GM23248 (cell line): ENCODE results near the gene TUBD1. TPM values are rescaled to one million over a fixed set of nuclear protein-coding genes. Genes with fewer than 3 reads are reported as not detected.

ENCODE experiments used
- DNase-seq: peaks from one replicate; pipeline ENCODE4 v3.0.0-alpha.2; 2015
- H2AFZ ChIP-seq: fragments of 200-600 bp; sonication (generic); 2 replicates; pipeline ENCODE4 v1.6.1; 2016; ENCODE audit warnings: antibody characterized with exemption
- H3F3A ChIP-seq: fragments of 200-600 bp; sonication (generic); 2 replicates; pipeline ENCODE4 v1.6.1; 2016; ENCODE audit warnings: mild to moderate bottlenecking, antibody characterized with exemption, mixed run types; ENCODE audit not compliant: insufficient read depth
- H3K27ac ChIP-seq: fragments of 200-600 bp; sonication (generic); 2 replicates; pipeline ENCODE4 v1.5.1; 2016; ENCODE audit warnings: mild to moderate bottlenecking
- H3K27me3 ChIP-seq: fragments of 200-600 bp; sonication (generic); replicated peaks from 2 replicates; pipeline ENCODE4 v1.6.1; 2016; ENCODE audit warnings: mild to moderate bottlenecking; ENCODE audit not compliant: insufficient read depth
- H3K36me3 ChIP-seq: fragments of 200-600 bp; sonication (generic); 2 replicates; pipeline ENCODE4 v1.6.1; 2016; ENCODE audit warnings: low read depth, mild to moderate bottlenecking
- H3K4me1 ChIP-seq: fragments of 200-600 bp; sonication (generic); 2 replicates; pipeline ENCODE4 v1.6.1; 2016; ENCODE audit warnings: mild to moderate bottlenecking; ENCODE audit not compliant: insufficient read depth
- H3K4me2 ChIP-seq: fragments of 200-600 bp; sonication (generic); one replicate; pipeline ENCODE4 v1.6.1; 2016; ENCODE audit warnings: mild to moderate bottlenecking; ENCODE audit not compliant: unreplicated experiment
- H3K4me3 ChIP-seq: fragments of 200-600 bp; sonication (generic); 2 replicates; pipeline ENCODE4 v1.5.1; 2016; ENCODE audit warnings: mild to moderate bottlenecking
- H3K79me2 ChIP-seq: fragments of 200-600 bp; sonication (generic); 2 replicates; pipeline ENCODE4 v1.6.1; 2016; ENCODE audit warnings: mild to moderate bottlenecking; ENCODE audit not compliant: insufficient read depth
- H3K9ac ChIP-seq: fragments of 200-600 bp; sonication (generic); 2 replicates; pipeline ENCODE4 v1.6.1; 2016; ENCODE audit warnings: mild to moderate bottlenecking
- H3K9me2 ChIP-seq: fragments of 200-600 bp; sonication (generic); 2 replicates; pipeline ENCODE4 v1.6.1; 2016; ENCODE audit warnings: mixed run types, mild to moderate bottlenecking, moderate library complexity; ENCODE audit not compliant: insufficient read depth
- H3K9me3 ChIP-seq: fragments of 200-600 bp; sonication (generic); one replicate; pipeline ENCODE4 v1.6.1; 2017; ENCODE audit warnings: low read depth
- H4K20me1 ChIP-seq: fragments of 200-600 bp; sonication (generic); 2 replicates; pipeline ENCODE4 v1.6.0; 2016; ENCODE audit not compliant: insufficient read depth
- EZH2 ChIP-seq: fragments of 200-600 bp; sonication (generic); IDR thresholded peaks from 2 replicates; pipeline ENCODE4 v1.6.1; 2018; ENCODE audit warnings: antibody characterized with exemption, mild to moderate bottlenecking; ENCODE audit not compliant: insufficient read depth, poor library complexity, severe bottlenecking
- EZH2phosphoT487 ChIP-seq: fragments of 200-600 bp; sonication (generic); IDR thresholded peaks from 2 replicates; pipeline ENCODE4 v1.6.1; 2018; ENCODE audit warnings: antibody characterized with exemption, moderate library complexity, mild to moderate bottlenecking, low read depth; ENCODE audit not compliant: insufficient read depth
- WGBS, 2 experiments: methylation state at CpG; one replicate each; pipeline ENCODE4 v1.1.6; 2015 to 2017; ENCODE audit warnings: low lambda C conversion rate in 2 of 2, low coverage in 1 of 2; ENCODE audit errors: missing lambda C conversion rate in 2 of 2; 5-methylcytosine and 5-hydroxymethylcytosine counted together
- in situ Hi-C: fragments of 300-500 bp; cut with MboI; formaldehyde crosslinking; loops from 2 replicates; pipeline ENCODE4 v1.15.0; 2020
- polyA plus RNA-seq: library from polyadenylated mRNA; unstranded; fragments of >200 nt; fragmentation: Nextera tagmentation; extraction: Ambion mirVana; gene quantifications from 2 replicates; pipeline ENCODE4 v1.2.1, GENCODE V29; 2016
- total RNA-seq: library from RNA; depleted of rRNA; stranded (reverse); fragments of >200 nt; shearing (Covaris generic); gene quantifications from 2 replicates; pipeline ENCODE4 v1.2.3, GENCODE V29; 2014

Gene TUBD1
- total and polyA plus RNA-seq, 2 experiments from 2014 or later = 3.8 to 4.3 TPM

- peaks cover 42% of the 10 kb centered on the region for H3K36me3 ChIP-seq
- H3K4me3 ChIP-seq = peak overlapping the region; percentile 96
- in situ Hi-C loops = no loop called here
- peaks cover 62% of the 10 kb centered on the region for H3K79me2 ChIP-seq
- DNase-seq = peak; percentile 36
- TF ChIP-seq EZH2phosphoT487 (peak; percentile 60; the same call in 1 of the 2 replicates), EZH2 (no peak)
- no peaks in the 10 kb centered on the region for H3K27me3 ChIP-seq
- H3K9ac ChIP-seq = peak overlapping the region; percentile 99
- peak overlapping the region; percentile 99 for H3K4me2 ChIP-seq
- 0 to 1% methylated on average over 4 of the region's 4 CpGs for WGBS, 2 experiments
- peaks cover 79% of the 10 kb centered on the region for H3F3A ChIP-seq
- H3K9me2 ChIP-seq = no peaks in the 10 kb centered on the region
- H3K4me1 ChIP-seq = peaks cover 30% of the 10 kb centered on the region
- no peaks in the 10 kb centered on the region for H3K9me3 ChIP-seq
- no peak overlapping the region for H2AFZ ChIP-seq
- no peaks in the 10 kb centered on the region for H4K20me1 ChIP-seq
- H3K27ac ChIP-seq = peak overlapping the region; percentile 99
Measured at GRCh38 chr17:59840329-59841090, 52.2 kb downstream of the TUBD1 start.

DNA sequence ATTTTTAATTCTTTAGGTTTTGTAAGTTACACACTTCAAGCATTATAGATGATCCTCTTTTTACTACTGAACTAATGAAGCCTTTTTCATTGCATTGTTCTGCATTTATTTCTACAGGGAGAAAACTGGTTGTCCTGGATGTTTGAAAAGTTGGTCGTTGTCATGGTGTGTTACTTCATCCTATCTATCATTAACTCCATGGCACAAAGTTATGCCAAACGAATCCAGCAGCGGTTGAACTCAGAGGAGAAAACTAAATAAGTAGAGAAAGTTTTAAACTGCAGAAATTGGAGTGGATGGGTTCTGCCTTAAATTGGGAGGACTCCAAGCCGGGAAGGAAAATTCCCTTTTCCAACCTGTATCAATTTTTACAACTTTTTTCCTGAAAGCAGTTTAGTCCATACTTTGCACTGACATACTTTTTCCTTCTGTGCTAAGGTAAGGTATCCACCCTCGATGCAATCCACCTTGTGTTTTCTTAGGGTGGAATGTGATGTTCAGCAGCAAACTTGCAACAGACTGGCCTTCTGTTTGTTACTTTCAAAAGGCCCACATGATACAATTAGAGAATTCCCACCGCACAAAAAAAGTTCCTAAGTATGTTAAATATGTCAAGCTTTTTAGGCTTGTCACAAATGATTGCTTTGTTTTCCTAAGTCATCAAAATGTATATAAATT, 53.0 kb downstream of the TUBD1 start:
- Histone ChIP-seq H3K79me2 (peaks cover 69% of the 10 kb centered on the region), H3K4me3 (peak overlapping the region; percentile 96), H3K9ac (peak overlapping the region; percentile 99), H3K27ac (peak overlapping the region; percentile 99), H3K9me3 (no peaks in the 10 kb centered on the region), H3K4me2 (peak overlapping the region; percentile 99), H3K27me3 (no peaks in the 10 kb centered on the region), H3F3A (peaks cover 72% of the 10 kb centered on the region), H2AFZ (no peak overlapping the region), H3K9me2 (no peaks in the 10 kb centered on the region), H3K36me3 (peaks cover 42% of the 10 kb centered on the region), H3K4me1 (peaks cover 23% of the 10 kb centered on the region), H4K20me1 (no peaks in the 10 kb centered on the region)
- TF ChIP-seq EZH2phosphoT487 = no peak
- peak; percentile 46 for DNase-seq
- WGBS, 2 experiments = 0 to 1% methylated on average over 6 of the region's 6 CpGs
- in situ Hi-C loops = loop anchor here (10.0 kb wide), 1 partner anchor 85 kb away; no protein-coding TSS in a partner anchor

DNA sequence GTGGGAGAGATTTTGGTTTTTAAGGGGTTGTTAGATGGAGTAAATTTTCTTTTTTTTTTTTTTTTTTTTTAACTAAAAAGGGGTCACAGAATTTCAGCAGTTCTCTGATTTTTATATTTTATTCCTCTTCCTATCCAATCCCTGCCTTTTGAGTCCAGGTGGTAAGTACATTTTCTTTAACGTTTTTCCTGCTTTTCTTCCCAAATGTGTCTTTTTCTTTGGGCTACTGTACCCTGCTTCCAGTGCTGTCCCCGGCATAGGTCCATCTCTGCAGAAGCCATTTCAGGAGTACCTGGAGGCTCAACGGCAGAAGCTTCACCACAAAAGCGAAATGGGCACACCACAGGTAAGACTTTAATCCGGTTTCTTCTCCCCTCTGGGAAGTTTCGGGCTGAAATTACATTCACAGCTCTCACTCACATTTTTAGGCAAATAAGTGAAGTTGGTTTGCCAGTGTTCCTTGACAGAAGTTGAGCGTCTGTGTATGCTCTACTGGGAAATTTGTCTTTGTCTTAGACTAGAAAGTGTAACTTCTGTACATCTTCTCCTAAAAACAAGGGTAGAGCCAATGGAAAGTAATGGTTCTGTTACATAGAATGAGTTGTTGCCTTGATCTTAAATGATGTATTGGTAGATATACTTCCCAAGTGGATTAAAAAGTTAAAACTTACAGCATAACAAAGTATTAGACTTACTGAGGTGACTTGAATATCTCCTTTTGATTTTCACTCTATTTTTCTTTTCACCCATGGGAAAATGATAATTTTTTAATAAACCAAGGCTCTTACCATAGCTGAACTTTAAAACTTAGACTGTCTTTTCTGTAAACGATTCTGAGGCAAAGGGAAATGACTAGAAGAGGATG, 54.5 kb downstream of the TUBD1 start:
- DNase-seq = peak; percentile 52
- in situ Hi-C loops = loop anchor here (10.0 kb wide), 1 partner anchor 83 kb away; no protein-coding TSS in a partner anchor

More for the DNA sequence above, 54.5 kb downstream of the TUBD1 start:
- peak overlapping the region; percentile 99 for H3K9ac ChIP-seq
- peaks cover 84% of the 10 kb centered on the region for H3K79me2 ChIP-seq
- TF ChIP-seq EZH2 (no peak), EZH2phosphoT487 (0 out of 2 replicates have a peak, but pooled peaks have one; percentile 76)
- peak overlapping the region; percentile 99 for H3K27ac ChIP-seq
- peak overlapping the region; percentile 96 for H3K4me3 ChIP-seq
- no peaks in the 10 kb centered on the region for H3K9me3 ChIP-seq
- H4K20me1 ChIP-seq = no peaks in the 10 kb centered on the region
- 0 to 1% methylated on average over 8 of the region's 8 CpGs for WGBS, 2 experiments
- no peaks in the 10 kb centered on the region for H3K9me2 ChIP-seq
- H2AFZ ChIP-seq = no peak overlapping the region
- H3K36me3 ChIP-seq = peaks cover 42% of the 10 kb centered on the region
- H3K4me1 ChIP-seq = peaks cover 21% of the 10 kb centered on the region
- peaks cover 63% of the 10 kb centered on the region for H3F3A ChIP-seq
- H3K27me3 ChIP-seq = no peaks in the 10 kb centered on the region
- H3K4me2 ChIP-seq = peak overlapping the region; percentile 99
